Measurements from ENCODE around the gene COL27A1.

- TF ChIP-seq CTCF (IDR thresholded peaks at IDR 0.05; ENCODE audit: extremely low read depth in 1 of 2, insufficient read depth in 1 of 2, low read depth in 1 of 2, low read length in 2 of 2): no peak
- TF ChIP-seq POLR2A (IDR thresholded peaks at IDR 0.05; ENCODE audit: low read depth, low read length): no peak
- TF ChIP-seq JUN (IDR thresholded peaks at IDR 0.05; ENCODE audit: borderline replicate concordance, insufficient read depth, insufficient read length, low read depth): no peak
- TF ChIP-seq POLR2AphosphoS5 (IDR thresholded peaks at IDR 0.05; ENCODE audit: insufficient read depth, low read depth, low read length): no peak
- TF ChIP-seq MAX (IDR thresholded peaks at IDR 0.05; ENCODE audit: insufficient read depth, insufficient read length): no peak
These were observed 109.6 kb downstream of the COL27A1 start for GRCh38 chr9:114264806-114265550.

Data from endothelial cell of umbilical vein (primary cell).